Mammary epithelial cell (primary cell): ENCODE measurements around the gene FAM114A1.

Source experiments
- CTCF ChIP-seq, 2 donors: IDR thresholded peaks in 1 of 2; conservative IDR thresholded peaks in 1 of 2; 2 replicates each; pipeline ENCODE4 v1.5.1; 2011 to 2012; ENCODE audit warnings: inconsistent platforms in 2 of 2, low read length in 2 of 2, mild to moderate bottlenecking in 2 of 2, control low read depth in 1 of 2, low read depth in 1 of 2; ENCODE audit not compliant: insufficient read depth in 1 of 2; ENCODE audit errors: extremely low read depth in 1 of 2
- EZH2 ChIP-seq: IDR thresholded peaks from 2 replicates; pipeline ENCODE4 v1.6.1; 2012; ENCODE audit warnings: low read length, inconsistent platforms, borderline replicate concordance

- TF ChIP-seq CTCF (conservative IDR thresholded peaks at IDR 0.05 in 1 of 2, IDR thresholded peaks at IDR 0.05 in 1 of 2; ENCODE audit: extremely low read depth in 1 of 2, insufficient read depth in 1 of 2, low read depth in 1 of 2, low read length in 2 of 2) (no peak), EZH2 (no peak)
Observed at GRCh38 chr4:38858097-38858420, 9.5 kb upstream of the FAM114A1 start.
